Measurements from ENCODE around the gene SEMA4D.
A peak's percentile ranks its signal among the peaks of the same experiment; 100 is the strongest.
"Not testable (repeated sequence)": the region's sequence is repeated elsewhere in the genome, so short reads cannot be mapped to it uniquely, and the experiment has no call there.

SEMA4D gene

DNA sequence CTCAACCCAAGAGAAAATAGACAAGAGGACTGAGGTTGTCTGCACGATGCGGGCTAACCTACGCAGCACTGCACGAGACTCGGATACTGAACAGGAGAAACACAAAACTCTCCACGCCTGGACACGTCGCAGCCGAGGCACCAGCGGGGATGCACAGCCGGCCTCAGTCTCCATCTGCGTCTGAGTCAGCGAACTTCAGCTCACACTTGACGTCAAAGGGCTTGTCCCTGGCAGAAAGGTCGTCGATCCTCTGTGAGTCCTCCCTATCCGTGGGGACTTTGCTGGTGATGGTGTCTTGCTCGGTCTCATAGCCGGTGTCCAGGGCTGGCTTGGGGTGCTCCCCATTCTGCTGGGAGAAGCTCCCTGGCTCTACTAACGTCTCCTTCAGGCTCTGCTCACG, 119.4 kb downstream of the SEMA4D start:
- no peak for FAIRE-seq
- no peak for DNase-seq (ENCODE audit: insufficient read length, low spot score)

GRCh38 chr9:89377411-89377810, 120.5 kb downstream of the SEMA4D start:
- DNase-seq (ENCODE audit: insufficient read length, low spot score) (no peak), FAIRE-seq (no peak)

- no peak for FAIRE-seq
- no peak for DNase-seq (ENCODE audit: insufficient read length, low spot score)
Measured at GRCh38 chr9:89376741-89377351, 121.1 kb downstream of the SEMA4D start.

GRCh38 chr9:89376286-89376685, 121.6 kb downstream of the SEMA4D start:
- FAIRE-seq: no peak

DNA sequence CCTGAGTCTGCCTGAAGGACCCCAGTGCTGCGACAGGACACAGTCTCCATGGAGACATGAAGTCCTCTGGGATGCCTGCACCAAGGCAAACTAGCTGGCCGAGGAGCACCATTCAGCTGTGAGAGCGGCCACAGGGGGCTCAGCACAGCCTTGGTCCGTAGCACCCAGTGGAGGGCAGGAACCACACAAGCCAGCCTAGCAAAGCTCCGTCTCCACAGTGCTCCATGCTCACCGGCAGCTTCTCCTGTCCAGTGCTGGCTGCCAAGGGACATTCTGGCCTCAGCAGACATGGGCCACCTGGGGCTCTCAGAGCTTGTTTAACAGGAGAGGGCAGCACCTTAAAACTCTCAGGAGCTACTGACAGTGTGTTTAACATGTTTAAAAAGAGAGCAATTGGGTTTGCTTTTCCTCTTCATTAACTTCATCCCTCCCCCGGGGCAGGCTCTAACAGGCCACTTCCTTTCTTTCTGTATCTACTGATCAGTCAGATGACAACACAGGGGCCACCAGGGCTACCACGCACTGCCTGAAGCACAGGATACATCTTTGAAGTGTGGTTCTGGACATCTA, 122.6 kb downstream of the SEMA4D start:
- DNase-seq (ENCODE audit: insufficient read length, low spot score): peak; percentile 57
- peak; percentile 90 for FAIRE-seq

More at GRCh38 chr9:89376286-89376685, 121.6 kb downstream of the SEMA4D start:
- no peak for DNase-seq (ENCODE audit: insufficient read length, low spot score)

- DNase-seq (ENCODE audit: insufficient read length, low spot score) (no peak), FAIRE-seq (no peak)
Measured at GRCh38 chr9:89374176-89374575, 123.7 kb downstream of the SEMA4D start.

DNA sequence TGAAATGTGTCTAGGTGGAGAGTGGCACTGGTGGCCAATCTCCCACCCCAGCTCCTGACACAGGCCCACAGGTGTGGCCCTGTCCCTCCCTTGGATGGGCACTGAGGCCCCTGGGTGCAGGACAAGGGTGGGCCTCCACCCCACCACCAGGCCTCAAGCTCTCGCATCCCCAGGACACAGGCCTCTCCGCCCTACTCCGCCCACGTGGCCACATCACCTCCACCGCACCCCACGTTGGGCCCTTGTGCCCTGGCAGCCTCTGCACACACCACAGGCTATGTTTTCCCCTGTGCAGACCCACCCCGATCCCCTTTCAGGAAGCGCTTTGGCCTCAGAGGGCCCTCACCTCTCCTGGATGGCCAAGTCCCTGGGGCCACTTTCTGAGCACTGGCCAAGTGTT, 124.9 kb downstream of the SEMA4D start:
- FAIRE-seq (no peak), DNase-seq (ENCODE audit: insufficient read length, low spot score) (no peak)

- FAIRE-seq (no peak), DNase-seq (ENCODE audit: insufficient read length, low spot score) (no peak)
Measured at GRCh38 chr9:89372230-89372816, 125.6 kb downstream of the SEMA4D start.

DNA sequence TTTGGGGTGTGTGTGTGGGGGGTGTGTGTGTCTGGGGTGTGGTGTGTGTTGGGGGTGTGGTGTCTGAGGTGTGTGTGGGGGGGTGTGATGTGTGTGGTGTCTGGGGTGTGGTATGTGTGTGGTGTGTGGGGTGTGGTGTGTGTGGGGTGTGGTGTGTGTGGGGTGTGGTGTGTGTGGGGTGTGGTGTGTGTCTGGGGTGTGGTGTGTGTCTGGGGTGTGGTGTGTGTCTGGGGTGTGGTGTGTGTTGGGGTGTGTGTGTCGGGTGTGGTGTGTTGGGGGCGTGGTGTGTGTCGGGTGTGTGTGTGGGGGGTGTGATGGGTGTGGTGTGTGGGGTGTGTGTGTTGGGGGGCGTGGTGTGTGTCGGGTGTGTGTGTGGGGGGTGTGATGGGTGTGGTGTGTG, 126.1 kb downstream of the SEMA4D start:
- not testable (repeated sequence) for DNase-seq (ENCODE audit: insufficient read length, low spot score)
- peak; percentile 90 for FAIRE-seq

DNA sequence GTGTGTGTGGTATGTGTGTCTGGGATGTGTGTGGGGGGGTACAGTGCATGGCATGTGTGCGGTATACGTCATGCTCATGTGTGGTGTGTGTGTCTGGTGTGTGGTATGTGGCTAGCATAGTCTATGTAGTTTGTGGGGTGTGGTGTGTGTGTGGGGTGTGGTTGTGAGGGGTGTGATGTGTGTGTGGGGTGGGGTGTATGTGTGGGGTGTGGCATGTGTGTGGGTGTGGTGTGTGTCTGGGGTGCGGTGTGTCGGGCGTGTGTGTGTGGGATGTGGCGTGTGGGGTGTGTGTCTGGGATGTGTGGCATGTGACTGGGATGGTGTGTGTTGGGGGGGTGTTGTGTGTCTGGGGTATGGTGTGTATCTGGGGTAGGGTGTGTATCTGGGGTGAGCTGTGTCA, 127.3 kb downstream of the SEMA4D start:
- FAIRE-seq (no peak), DNase-seq (ENCODE audit: insufficient read length, low spot score) (no peak)

GRCh38 chr9:89368978-89369377, 128.9 kb downstream of the SEMA4D start:
- FAIRE-seq: no peak

DNA sequence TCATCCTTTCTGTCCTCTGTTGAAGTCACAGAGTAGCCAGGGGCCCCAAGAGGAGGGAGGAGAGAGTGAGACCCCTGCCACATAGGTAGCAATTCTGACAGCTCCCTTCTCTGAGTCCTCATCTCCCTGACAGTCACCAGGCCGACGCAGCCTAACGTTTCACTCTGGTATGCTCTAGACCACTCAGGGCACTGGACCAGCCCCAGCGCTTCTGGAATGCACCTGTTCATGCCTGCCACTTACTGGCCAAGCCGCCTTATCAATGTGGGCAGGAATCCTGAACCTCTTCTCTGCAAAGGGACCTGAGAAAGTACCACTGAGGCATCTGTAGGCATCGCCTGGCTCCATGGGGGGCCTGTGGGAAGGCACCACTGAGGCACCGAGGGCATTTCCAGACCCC, 129.4 kb downstream of the SEMA4D start:
- FAIRE-seq: no peak
- no peak for DNase-seq (ENCODE audit: insufficient read length, low spot score)

More at GRCh38 chr9:89368978-89369377, 128.9 kb downstream of the SEMA4D start:
- DNase-seq (ENCODE audit: insufficient read length, low spot score): no peak

DNA sequence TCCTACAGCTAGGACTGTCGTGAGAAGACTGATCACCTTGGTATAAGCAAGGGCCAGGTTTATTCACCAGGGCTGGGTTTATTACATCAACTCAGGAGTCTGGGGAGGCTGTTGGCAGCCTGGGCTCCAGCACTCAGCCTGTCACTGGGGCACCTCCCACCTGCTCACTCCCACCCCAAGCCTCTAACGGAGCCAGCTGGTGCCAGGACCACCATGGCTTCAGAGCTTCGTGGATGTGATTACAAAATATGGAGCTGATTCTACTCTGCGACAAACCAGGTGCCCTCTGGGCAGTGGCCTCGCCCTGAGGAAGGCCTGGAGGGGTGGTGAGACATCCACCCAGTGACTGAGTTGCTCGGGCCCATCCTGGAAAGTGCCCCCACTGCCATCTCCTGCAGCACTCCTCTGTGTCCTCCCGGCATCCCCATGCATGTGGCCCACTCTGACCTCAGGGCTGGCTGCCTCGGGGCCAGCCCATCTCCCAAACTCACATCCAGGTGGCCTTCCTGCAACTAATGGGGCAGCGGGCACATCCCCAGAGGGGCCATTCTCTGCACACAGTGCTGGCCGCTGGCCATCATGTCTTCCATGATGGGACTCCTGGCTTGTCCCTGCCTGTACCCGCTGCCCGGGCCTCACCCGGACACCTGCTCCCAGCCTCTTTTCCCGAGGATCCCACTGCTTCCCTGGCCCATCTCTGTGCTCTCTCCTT, 130.0 kb downstream of the SEMA4D start:
- FAIRE-seq (no peak), DNase-seq (ENCODE audit: insufficient read length, low spot score) (no peak)

DNA sequence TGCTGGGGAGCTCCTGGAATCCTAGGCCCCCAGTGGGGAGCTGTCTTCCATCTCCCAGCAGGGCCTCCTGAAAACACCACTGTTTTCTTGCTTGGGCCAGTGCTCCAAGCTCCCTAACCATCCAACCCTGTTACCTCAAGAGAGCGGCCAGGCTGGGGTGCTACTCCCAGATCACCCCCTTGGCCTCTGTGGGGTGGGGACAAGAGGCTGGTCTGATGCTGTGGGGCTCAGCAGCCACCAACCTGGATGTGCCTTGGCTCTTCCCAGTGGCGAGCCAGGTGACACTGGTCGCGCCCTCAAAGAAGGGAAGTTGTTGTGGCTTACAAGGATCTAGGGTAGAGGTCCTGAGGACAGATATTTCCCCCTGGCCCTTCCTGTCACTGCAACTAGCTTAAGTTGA, 130.6 kb downstream of the SEMA4D start:
- DNase-seq (ENCODE audit: insufficient read length, low spot score) (no peak), FAIRE-seq (no peak)

GRCh38 chr9:89366711-89367110, 131.2 kb downstream of the SEMA4D start:
- FAIRE-seq (no peak), DNase-seq (ENCODE audit: insufficient read length, low spot score) (no peak)

DNA sequence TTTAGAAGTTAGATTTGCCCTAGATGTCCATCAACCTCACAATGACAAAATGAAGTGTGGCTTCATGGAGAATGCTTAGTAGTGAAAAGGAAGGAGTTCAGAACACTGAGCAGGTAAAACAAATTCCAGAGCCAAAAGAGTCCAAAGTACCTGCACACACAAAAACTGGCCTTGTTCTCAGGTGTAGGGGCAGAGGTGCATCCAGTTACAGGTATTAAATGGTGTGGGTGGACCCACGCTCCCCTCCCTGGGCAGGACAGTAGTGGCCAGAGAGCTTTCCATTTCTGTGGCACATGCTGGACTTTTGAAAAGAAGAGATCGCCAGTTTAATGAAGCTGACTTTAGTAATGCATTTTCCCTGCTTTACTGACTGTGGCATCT, 132.4 kb downstream of the SEMA4D start:
- FAIRE-seq (no peak), DNase-seq (ENCODE audit: insufficient read length, low spot score) (no peak)

DNA sequence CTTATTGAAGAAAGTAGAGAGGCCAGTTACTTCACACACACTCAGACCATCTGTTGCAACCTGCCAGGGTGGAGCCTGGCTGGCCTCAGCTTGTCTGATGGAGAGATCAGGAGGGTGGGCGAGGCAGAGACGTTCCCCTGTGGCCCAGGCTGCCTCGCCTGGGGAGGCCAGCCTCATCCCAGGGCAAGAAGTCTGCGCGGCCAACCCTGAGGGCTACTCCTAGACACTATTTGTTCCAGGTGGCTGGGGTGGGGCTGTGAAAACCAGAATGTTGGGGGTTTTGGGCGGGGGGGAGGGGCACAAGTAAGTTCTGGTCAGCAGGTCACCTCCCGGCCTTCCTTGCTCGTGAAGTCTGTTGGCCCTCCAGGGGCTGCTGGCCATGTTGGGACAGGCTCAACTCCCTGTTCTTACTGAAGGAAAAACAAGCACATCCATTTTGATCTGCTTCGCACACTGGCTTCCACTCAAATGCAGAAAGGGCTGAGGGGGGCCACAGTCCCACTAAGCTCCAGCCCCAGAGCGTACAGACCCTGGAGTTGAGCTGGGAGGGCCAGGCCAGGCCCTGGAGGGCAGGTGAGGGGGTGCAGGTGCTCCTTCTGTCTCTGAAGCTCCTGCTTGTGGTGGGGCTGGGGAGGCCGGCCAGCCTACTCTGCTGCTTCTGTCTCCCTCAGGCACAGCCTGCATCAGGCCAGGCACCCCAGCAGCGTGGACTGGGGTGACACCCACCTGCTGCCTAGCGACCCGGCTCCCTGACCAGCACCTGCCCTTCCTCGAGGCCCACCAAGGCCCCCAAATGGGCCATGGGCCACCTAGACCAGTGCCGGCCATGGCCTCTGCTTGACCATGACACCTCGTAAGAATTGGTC, 133.0 kb downstream of the SEMA4D start:
- DNase-seq (ENCODE audit: insufficient read length, low spot score) (no peak), FAIRE-seq (no peak)

DNA sequence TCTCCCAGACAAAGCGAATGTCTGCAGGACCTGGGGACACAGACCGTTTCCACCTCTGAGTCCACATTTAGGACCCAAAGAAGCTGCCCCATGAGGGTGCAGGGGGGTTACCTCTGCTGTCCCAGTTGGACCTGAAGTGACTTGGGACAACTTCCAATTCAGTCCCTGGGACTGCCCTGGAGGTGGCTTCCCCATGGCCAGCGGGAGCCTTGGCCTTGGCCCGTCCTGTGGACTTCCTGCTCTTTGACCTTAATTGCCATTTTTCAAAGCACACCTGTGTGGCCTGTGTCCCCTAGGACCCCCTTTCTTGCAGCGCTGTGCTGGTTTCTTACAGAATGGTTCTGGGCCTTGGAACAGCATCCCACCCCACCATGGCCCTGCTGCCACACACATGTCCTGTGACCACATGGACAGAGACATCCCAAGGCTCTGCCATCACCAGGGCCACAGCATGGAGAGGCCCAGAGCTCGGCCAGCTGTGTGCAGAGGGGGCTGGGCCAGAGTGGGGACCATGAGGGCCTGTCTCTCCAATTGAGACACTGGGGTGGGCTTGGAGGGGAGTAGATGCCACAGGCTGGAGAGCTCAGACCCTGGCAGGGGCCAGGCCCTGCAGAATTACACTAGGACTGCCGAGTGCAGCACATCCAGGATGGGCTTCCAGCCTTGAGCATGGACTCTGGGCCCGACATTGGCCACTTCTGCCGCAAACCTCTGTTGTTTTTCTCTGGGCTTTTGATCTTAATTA, 133.8 kb downstream of the SEMA4D start:
- no peak for FAIRE-seq
- no peak for DNase-seq (ENCODE audit: insufficient read length, low spot score)

DNA sequence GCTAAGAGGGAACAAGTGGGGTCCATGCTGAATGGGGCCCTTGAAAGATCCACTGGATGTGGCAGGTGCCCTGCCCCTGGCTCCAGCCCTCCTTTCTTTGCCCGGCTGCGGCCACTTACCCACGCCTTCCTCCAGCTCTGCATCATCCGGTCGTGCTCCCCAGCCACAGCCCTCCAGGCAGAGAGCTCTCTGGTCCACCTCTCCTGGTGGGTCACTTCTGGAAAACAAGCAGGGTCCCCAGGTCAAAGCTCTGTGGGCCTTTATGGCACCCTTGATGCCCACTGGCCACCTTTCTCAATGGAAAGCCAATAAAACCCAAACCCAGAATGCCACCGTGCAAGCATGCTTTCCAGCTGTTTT, 134.6 kb downstream of the SEMA4D start:
- no peak for FAIRE-seq
- DNase-seq (ENCODE audit: insufficient read length, low spot score): no peak

DNA sequence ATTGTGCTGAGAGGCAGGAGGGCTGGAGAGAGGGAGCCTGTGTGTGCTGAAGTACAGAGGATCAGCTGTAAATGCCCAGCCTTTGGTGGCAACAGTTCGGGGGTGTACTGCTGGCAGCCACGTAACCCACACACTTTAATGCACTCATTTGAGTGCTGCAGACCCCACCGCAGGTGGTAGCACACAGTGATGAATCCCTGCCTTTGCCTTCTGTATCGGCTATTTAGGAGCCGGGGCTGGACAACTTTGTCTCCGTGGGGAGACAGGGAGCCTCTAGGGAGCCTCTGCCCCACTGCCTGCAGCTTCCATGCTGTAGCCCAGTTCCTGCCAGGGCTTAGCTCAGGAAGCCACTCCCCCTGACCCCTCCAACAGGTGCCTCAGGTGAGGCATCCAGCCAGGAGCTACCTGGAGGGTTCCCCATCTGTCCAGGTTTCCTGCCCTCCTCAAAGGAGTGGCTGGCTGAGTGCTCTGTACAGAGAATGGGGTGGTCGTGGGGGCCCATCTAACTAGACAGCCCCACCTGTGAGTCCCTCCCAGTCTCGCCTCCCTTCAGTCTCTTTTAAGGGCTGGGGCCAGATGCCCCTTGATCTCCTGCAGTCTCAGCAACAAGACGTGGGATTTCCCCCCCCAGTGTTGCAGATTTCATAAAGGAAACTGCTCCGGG, 135.1 kb downstream of the SEMA4D start:
- FAIRE-seq: no peak

More for the DNA sequence above, 135.1 kb downstream of the SEMA4D start:
- no peak for DNase-seq (ENCODE audit: insufficient read length, low spot score)
